Parathyroid adenoma (tissue), 2 donors: ENCODE data around the gene BRD3.

Experiments used
- H2AFZ ChIP-seq: fragments of 300-600 bp; sonication (generic); one replicate; pipeline ENCODE4 v1.7.0; 2017; ENCODE audit warnings: antibody characterized with exemption, mild to moderate bottlenecking
- H3K27ac ChIP-seq: fragments of 300-600 bp; sonication (generic); one replicate; pipeline ENCODE4 v1.7.0; 2017
- H3K27me3 ChIP-seq: fragments of 300-600 bp; sonication (generic); one replicate; pipeline ENCODE4 v1.7.0; 2017; ENCODE audit warnings: low read length; ENCODE audit not compliant: control insufficient read depth, insufficient read depth
- H3K36me3 ChIP-seq: fragments of 300-600 bp; sonication (generic); one replicate; pipeline ENCODE4 v1.7.0; 2017; ENCODE audit warnings: low read length; ENCODE audit not compliant: control insufficient read depth, insufficient read depth
- H3K4me1 ChIP-seq: fragments of 300-600 bp; sonication (generic); one replicate; pipeline ENCODE4 v1.7.0; 2017; ENCODE audit warnings: control low read depth
- H3K4me2 ChIP-seq: fragments of 300-600 bp; sonication (generic); one replicate; pipeline ENCODE4 v1.7.0; 2017; ENCODE audit warnings: low read length
- H3K4me3 ChIP-seq: fragments of 300-600 bp; sonication (generic); one replicate; pipeline ENCODE4 v1.7.0; 2017; ENCODE audit warnings: low read depth, low read length
- H3K79me2 ChIP-seq: fragments of 300-600 bp; sonication (generic); one replicate; pipeline ENCODE4 v1.7.0; 2017; ENCODE audit warnings: control low read depth
- H3K9ac ChIP-seq: fragments of 300-600 bp; sonication (generic); one replicate; pipeline ENCODE4 v1.7.0; 2017; ENCODE audit warnings: mild to moderate bottlenecking
- H3K9me3 ChIP-seq: fragments of 300-600 bp; sonication (generic); one replicate; pipeline ENCODE4 v1.7.0; 2017; ENCODE audit warnings: low read length; ENCODE audit not compliant: control insufficient read depth
- TF ChIP-seq, protein P1 (sequence below): fragments of 300-600 bp; sonication (generic); IDR thresholded peaks from one replicate; pipeline ENCODE4 v1.7.0; 2017; ENCODE audit warnings: antibody characterized with exemption, mild to moderate bottlenecking
- donor health status: primary hyperparathyroidism.

The BRD3 gene

GRCh38 chr9:134063571-134064450 is 4.0 kb downstream of the BRD3 start:
- H3K27me3 ChIP-seq, result no peaks in the 10 kb centered on the region
- TF ChIP-seq, protein P1, sequence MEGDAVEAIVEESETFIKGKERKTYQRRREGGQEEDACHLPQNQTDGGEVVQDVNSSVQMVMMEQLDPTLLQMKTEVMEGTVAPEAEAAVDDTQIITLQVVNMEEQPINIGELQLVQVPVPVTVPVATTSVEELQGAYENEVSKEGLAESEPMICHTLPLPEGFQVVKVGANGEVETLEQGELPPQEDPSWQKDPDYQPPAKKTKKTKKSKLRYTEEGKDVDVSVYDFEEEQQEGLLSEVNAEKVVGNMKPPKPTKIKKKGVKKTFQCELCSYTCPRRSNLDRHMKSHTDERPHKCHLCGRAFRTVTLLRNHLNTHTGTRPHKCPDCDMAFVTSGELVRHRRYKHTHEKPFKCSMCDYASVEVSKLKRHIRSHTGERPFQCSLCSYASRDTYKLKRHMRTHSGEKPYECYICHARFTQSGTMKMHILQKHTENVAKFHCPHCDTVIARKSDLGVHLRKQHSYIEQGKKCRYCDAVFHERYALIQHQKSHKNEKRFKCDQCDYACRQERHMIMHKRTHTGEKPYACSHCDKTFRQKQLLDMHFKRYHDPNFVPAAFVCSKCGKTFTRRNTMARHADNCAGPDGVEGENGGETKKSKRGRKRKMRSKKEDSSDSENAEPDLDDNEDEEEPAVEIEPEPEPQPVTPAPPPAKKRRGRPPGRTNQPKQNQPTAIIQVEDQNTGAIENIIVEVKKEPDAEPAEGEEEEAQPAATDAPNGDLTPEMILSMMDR, result no peak
- H2AFZ ChIP-seq, result no peak overlapping the region
- H3K9ac ChIP-seq, result no peak overlapping the region
- no peak overlapping the region for H3K4me3 ChIP-seq
- H3K36me3 ChIP-seq, result no peaks in the 10 kb centered on the region
- peaks cover 61% of the 10 kb centered on the region for H3K79me2 ChIP-seq
- no peaks in the 10 kb centered on the region for H3K9me3 ChIP-seq
- no peak overlapping the region for H3K27ac ChIP-seq
- H3K4me2 ChIP-seq, result no peak overlapping the region
- H3K4me1 ChIP-seq, result peaks cover 4% of the 10 kb centered on the region

DNA sequence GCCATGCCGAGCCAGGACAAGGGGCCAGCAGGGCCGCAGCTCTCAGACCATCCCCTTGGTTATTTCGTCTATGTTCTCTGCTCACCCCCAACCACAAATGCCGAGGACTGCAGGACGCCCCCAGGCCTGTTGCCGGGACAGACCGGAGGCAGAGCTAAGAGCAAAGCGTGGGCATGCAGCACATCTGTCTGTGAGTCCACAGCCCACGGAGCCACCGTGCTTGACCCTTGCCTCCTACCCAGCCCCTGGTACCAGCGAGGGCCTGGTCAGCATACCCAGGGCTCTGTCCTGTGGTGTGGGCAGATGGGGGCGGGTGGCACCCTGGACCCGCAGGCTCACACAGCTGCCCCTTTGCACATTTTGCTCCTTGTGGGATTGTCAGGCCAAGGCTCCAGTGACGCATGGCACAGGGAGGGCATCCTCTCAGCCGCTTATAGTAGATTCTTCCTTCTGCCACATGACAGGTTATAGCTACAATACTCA is 4.7 kb downstream of the BRD3 start:
- Histone ChIP-seq H3K27me3 (no peaks in the 10 kb centered on the region), H2AFZ (no peak overlapping the region), H3K36me3 (no peaks in the 10 kb centered on the region), H3K9ac (no peak overlapping the region), H3K4me3 (no peak overlapping the region), H3K79me2 (peaks cover 66% of the 10 kb centered on the region), H3K4me2 (no peak overlapping the region), H3K9me3 (no peaks in the 10 kb centered on the region), H3K27ac (no peak overlapping the region), H3K4me1 (peaks cover 7% of the 10 kb centered on the region)
- TF ChIP-seq, protein P1, result no peak

- TF ChIP-seq, protein P1, result no peak
- no peak overlapping the region for H3K9ac ChIP-seq
- H3K36me3 ChIP-seq, result no peaks in the 10 kb centered on the region
- no peak overlapping the region for H3K4me3 ChIP-seq
- H3K4me1 ChIP-seq, result peaks cover 9% of the 10 kb centered on the region
- no peak overlapping the region for H2AFZ ChIP-seq
- peaks cover 71% of the 10 kb centered on the region for H3K79me2 ChIP-seq
- H3K4me2 ChIP-seq, result no peak overlapping the region
- H3K27ac ChIP-seq, result no peak overlapping the region
- no peaks in the 10 kb centered on the region for H3K27me3 ChIP-seq
- H3K9me3 ChIP-seq, result no peaks in the 10 kb centered on the region
These were observed 5.3 kb downstream of the BRD3 start for GRCh38 chr9:134062461-134063087.

DNA sequence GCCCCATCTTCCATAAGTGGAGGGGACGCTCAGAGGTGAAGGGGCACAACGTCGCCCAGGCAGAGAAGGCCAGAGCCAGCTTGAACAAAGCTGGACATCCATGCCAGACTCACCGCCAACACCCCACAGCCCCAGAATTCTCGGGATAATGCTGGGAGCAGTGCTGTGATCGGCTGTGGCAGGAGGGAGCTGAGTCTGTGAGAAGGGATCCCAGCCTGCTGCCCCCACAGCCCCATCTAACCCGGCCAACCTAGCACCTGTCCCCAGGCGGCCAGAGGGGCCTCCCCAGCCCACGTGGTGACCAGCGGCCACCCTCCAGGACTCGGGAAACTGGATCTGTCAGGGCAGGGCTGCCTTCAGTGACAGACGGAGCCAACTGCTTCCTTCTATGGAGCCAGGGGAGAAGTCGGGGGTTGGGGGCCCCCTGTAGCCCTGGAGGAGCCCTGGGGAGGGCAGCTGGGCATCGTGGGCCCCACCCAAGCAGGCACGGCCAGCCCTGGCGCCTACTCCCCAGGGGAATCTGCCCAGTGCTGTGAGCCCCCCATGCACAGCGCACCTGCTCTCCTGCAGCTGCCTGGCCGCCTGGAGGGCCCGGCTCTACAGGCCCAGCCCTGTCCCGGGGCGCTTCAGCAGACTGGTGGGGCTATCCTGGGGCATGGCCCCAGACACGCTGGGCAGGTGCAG is 6.0 kb downstream of the BRD3 start:
- Histone ChIP-seq H3K79me2 (peaks cover 75% of the 10 kb centered on the region), H3K36me3 (no peaks in the 10 kb centered on the region), H3K27ac (no peak overlapping the region), H3K4me1 (peaks cover 9% of the 10 kb centered on the region), H2AFZ (no peak overlapping the region), H3K27me3 (no peaks in the 10 kb centered on the region), H3K9ac (no peak overlapping the region), H3K4me3 (no peak overlapping the region), H3K4me2 (no peak overlapping the region), H3K9me3 (no peaks in the 10 kb centered on the region)
- TF ChIP-seq, protein P1, result no peak
